Measurements from ENCODE around the gene THAP3.

The THAP3 gene

DNA sequence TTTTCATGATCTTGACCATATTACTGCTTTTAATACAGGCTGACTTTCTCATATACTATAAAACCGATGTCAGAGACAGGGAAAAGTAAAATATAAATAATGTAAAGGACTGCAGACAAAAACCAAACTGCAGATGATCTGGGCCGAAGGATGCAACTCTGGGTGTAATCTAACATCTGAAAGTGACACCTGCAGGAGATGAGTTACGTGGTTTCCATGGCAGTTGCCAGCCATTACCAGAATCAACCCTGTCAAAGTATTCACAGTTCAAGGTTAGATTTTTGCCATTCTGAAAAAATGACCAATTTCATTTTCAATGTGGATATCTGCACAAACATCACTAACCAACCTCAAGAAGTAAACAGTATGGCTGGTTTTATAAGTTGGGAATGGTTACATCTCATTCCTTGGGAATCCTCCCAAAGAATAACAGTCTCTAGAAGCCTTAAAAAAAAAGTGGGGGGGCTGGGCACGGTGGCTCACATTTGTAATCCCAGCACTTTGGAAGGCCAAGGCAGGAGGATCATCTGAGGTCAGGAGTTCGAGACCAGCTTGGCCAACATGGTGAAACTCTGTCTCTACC, 49.2 kb downstream of the THAP3 start:
- DNase-seq (ENCODE audit: low read depth), result no peak

DNA sequence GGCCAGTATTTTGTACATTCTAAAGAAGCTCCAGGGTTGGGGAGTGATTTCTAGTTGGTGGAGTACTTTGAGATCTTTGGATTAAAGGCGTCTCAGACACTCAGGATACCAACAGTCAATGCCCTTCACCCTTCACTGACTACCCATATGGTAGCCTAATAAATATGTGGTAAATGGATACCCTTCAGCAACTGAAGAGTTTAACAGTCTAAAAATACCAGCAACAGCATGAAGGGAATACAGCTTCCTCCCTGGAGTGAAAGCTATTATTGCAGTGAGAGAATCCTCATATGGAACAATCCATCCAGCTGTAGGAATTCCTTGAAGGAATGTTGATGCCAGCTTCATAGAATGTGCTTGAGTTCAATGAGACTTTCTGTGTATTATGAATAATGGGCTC, 50.1 kb downstream of the THAP3 start:
- DNase-seq (ENCODE audit: low read depth), result no peak

DNA sequence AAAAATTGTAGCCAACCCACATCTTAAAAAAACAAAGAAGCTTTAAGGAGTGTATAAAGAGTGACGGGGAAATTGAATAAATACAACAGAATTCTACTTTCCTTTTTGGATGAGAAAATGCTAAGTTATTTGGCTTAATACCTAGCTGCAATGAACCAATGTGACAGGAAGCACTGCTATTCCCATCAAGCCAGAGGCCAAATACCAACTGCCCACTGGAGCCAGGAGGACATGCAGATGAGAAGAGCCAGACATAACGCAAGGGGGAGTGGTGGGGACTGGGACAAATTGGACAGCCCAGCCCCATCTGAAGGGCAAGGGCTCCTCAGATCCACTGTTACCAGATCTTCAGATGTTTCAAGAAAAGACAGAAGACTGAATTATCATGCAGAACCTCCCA, 51.3 kb downstream of the THAP3 start:
- DNase-seq (ENCODE audit: low read depth), result no peak

All from non-pigmented ciliary epithelial cell (primary cell).